Brain microvascular endothelial cell (primary cell): ENCODE results near the gene LRSAM1.

Source experiments
- DNase-seq: peaks from one replicate; pipeline ENCODE4 v3.0.0-alpha.2; 2020
- H3K27ac ChIP-seq: fragments of 250-450 bp; sonication (Bioruptor Pico); 2 replicates; pipeline ENCODE4 v1.5.1; 2020; ENCODE audit warnings: mild to moderate bottlenecking, moderate library complexity
- H3K27me3 ChIP-seq: fragments of 250-450 bp; sonication (Bioruptor Pico); replicated peaks from 2 replicates; pipeline ENCODE4 v1.5.1; 2020; ENCODE audit warnings: mild to moderate bottlenecking
- H3K36me3 ChIP-seq: fragments of 250-450 bp; sonication (Bioruptor Pico); replicated peaks from 2 replicates; pipeline ENCODE4 v1.5.1; 2020; ENCODE audit warnings: mild to moderate bottlenecking
- H3K4me3 ChIP-seq: 2 replicates; pipeline ENCODE4 v1.5.1; 2011; ENCODE audit warnings: low read depth, mild to moderate bottlenecking, control low read depth, low read length, moderate library complexity
- in situ Hi-C: cut with HindIII; loops from 2 replicates; pipeline ENCODE4 v1.10.0; 2017; ENCODE audit warnings: low sequenced_read_pairs, low pct_ligation_motif_present
- TF ChIP-seq, protein P1 (sequence below): IDR thresholded peaks from 2 replicates; pipeline ENCODE4 v1.5.1; 2011; ENCODE audit warnings: low read depth, mild to moderate bottlenecking, moderate library complexity, low read length, control low read depth, inconsistent platforms; ENCODE audit errors: missing control alignments

LRSAM1 gene

DNA sequence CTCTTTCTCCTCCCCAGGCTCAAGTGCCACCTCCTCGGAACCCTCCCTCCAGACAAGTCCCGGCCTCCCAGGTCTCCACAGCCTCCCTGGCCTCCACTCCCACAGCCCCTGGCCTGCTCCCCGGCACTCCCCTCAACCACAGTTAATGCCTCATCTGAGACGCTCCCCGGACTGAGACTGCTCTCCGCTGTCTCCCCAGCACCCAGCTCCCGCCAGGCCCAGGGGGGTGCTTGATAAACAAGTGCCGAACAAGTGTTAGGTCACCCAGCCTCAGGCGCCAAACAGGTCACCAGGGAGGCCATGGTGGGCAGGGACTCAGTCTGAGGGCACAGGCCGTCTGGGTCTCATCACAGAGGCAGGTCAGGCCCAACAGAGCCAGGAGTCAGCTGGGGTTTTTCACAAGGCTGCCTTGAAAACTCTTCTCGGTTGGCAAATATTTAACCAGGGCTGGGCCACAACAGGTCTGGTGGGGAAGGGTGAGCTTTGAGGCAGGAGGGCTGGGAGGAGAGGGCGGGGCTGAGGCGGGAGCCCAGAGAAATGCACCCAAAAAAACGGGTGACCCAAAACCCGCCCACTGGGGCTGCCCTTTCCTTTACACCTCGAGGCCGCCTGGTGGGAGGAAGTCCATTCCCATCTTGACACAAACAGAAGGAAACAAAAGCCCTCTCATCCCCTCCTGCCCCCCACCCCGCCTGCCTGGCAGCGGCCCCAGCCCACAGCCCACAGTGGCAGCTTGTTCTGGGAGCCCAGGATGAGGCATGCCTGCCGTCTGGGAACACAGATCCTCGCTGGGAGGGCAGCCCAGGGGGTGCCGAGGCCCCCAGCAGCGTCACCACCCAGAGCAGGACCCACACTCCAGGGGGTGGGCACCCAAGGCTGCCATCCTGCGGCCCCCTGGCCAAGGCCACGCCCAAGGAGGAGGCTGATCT, 94.2 kb downstream of the LRSAM1 start:
- Histone ChIP-seq H3K27ac (peak overlapping the region; percentile 65), H3K36me3 (peaks cover 27% of the 10 kb centered on the region), H3K4me3 (no peak overlapping the region), H3K27me3 (no peaks in the 10 kb centered on the region)
- in situ Hi-C loops = no loop called here
- DNase-seq = no peak
- TF ChIP-seq, protein P1, sequence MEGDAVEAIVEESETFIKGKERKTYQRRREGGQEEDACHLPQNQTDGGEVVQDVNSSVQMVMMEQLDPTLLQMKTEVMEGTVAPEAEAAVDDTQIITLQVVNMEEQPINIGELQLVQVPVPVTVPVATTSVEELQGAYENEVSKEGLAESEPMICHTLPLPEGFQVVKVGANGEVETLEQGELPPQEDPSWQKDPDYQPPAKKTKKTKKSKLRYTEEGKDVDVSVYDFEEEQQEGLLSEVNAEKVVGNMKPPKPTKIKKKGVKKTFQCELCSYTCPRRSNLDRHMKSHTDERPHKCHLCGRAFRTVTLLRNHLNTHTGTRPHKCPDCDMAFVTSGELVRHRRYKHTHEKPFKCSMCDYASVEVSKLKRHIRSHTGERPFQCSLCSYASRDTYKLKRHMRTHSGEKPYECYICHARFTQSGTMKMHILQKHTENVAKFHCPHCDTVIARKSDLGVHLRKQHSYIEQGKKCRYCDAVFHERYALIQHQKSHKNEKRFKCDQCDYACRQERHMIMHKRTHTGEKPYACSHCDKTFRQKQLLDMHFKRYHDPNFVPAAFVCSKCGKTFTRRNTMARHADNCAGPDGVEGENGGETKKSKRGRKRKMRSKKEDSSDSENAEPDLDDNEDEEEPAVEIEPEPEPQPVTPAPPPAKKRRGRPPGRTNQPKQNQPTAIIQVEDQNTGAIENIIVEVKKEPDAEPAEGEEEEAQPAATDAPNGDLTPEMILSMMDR = peak; percentile 11

DNA sequence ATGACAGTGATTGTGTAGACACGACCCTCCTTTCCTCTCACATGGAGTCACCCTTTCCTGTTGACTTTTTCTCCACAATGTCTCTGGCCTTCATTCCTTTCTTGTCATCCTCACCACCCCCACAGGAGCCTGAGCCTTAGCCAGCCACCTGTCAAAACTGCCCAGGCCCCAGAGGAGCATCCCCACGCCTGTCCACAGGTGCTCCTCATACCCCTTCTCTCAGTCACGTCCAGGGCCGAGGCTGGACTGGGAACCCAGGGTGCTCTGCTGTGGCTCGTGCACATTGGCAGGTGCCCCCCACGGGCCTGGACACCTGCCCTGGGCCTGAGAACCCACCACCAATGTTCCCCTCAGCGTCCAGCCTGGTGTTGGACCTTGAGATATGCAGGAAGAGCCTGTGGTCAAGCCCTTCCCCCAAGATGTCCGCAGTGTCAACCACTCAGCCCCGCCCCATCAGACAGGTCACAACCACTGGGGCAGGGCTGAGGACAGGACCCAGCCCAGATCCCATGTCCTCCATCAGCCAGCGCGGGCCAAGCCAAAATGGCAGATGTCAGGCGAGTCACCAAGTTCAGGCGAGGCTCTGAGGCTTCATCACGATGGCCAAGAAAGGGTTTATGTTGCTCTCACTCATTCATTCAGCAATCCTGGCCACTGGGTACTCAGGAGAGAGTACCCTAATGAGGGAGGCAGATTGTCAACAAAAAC, 95.0 kb downstream of the LRSAM1 start:
- no peak for DNase-seq
- in situ Hi-C loops = no loop called here
- peaks cover 26% of the 10 kb centered on the region for H3K36me3 ChIP-seq
- TF ChIP-seq, protein P1 = no peak
- H3K27me3 ChIP-seq = no peaks in the 10 kb centered on the region
- H3K27ac ChIP-seq = peak overlapping the region; percentile 65
- H3K4me3 ChIP-seq = no peak overlapping the region

DNA sequence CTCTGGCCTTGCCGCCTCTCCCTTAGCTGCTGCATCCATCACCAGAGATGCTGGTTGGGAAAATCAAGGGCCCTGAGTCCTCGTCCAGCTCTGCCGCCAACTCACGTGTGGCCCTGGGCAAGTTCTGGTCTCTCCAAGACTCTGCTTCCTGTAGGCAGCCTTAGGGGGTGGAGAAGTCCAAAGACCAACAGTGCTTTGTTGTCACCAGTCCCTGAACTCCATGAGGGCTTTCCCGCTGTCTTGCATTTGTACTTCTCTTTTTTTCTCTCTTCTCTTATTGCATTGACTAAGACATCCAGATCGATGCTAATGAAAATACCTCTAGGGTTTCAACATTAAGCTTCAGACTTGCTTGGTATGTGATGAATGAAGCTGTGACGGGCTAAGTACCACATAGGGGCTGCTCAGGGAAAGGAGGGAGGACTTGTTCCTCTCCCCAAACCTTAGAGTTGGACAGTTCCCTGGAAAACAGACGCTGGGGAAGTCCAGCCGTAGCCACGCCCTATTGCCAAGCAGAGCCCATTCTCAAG, 97.1 kb downstream of the LRSAM1 start:
- peaks cover 20% of the 10 kb centered on the region for H3K36me3 ChIP-seq

DNA sequence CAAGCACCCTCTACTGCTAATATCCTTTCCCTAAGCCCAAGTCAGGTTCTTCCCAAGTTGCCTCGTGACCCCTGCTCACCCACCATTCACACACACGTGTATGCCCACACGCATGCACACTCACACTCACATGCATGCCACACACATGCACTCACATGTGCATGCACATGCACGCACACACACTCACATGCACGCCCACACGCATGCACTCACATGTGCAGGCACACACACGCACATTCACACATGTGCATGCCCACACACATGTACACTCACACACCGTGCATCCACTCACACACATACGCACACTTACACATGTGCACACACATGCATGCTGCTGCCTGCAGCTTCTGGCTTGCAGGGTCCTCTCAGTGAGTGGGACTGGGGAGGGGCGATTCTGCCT, 97.9 kb downstream of the LRSAM1 start:
- H3K27me3 ChIP-seq = no peaks in the 10 kb centered on the region
- no peak overlapping the region for H3K27ac ChIP-seq
- H3K4me3 ChIP-seq = no peak overlapping the region
- in situ Hi-C loops = no loop called here
- no peak for DNase-seq
- H3K36me3 ChIP-seq = peaks cover 17% of the 10 kb centered on the region
- TF ChIP-seq, protein P1 = no peak

More for the DNA sequence above, 97.1 kb downstream of the LRSAM1 start:
- TF ChIP-seq, protein P1 = no peak
- no peaks in the 10 kb centered on the region for H3K27me3 ChIP-seq
- no peak for DNase-seq
- in situ Hi-C loops = no loop called here
- H3K27ac ChIP-seq = no peak overlapping the region
- no peak overlapping the region for H3K4me3 ChIP-seq

DNA sequence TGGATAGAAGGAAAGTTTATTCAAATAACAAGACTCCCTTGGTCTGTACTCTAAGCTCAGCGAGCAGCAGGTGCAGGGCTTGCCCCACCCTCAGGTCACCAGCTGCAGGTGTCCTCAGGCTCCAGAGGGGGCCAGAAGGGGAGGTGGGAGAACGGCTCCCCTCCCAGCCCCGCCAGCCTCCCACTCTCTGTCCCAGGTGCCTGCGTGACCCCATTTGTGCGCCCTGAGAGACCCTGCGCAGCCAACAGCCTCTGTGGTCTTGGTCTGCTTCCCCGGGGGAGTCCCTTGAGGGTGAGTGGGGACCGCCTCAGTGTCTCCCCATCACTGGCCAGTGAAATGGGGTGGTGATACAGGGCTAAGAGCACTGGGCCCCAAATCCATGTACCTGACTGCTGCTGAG, 98.4 kb downstream of the LRSAM1 start:
- Histone ChIP-seq H3K27me3 (no peaks in the 10 kb centered on the region), H3K27ac (no peak overlapping the region), H3K4me3 (no peak overlapping the region), H3K36me3 (peaks cover 17% of the 10 kb centered on the region)
- DNase-seq = no peak
- in situ Hi-C loops = no loop called here
- TF ChIP-seq, protein P1 = no peak
